22Rv1 (cell line): ENCODE results near the gene SLC30A4.

Experiments used
- CTCF ChIP-seq: fragments of 450-650 bp; IDR thresholded peaks from 2 replicates; pipeline ENCODE4 v1.5.1; 2017; ENCODE audit warnings: mild to moderate bottlenecking
- ZFX ChIP-seq: fragments of 450-650 bp; IDR thresholded peaks from 2 replicates; pipeline ENCODE4 v1.6.1; 2017; ENCODE audit warnings: antibody characterized with exemption, borderline replicate concordance

GRCh38 chr15:45521596-45522327 lies 793 bp downstream of the SLC30A4 start:
- no peak for TF ChIP-seq CTCF
- no peak for TF ChIP-seq ZFX
